RWPE1 (cell line): ENCODE results near the gene TSPAN9.
A peak's percentile ranks its signal among the peaks of the same experiment; 100 is the strongest.

ENCODE experiments used
- CTCF ChIA-PET: fragments of 350-600 bp; sonication (Branson Sonifier 250); formaldehyde crosslinking; extraction: SDS; loops from one replicate; lab custom pipeline; 2021; lab: Yijun Ruan, JAX
- POLR2A ChIA-PET: fragments of 400-600 bp; formaldehyde crosslinking; extraction: SDS; loops from one replicate; lab custom pipeline; 2020; ENCODE audit warnings: antibody characterized with exemption; ENCODE audit not compliant: low non-redundant PET; lab: Yijun Ruan, JAX
- DNase-seq: peaks from one replicate; pipeline ENCODE4 v3.0.0; 2012; ENCODE audit warnings: low spot score
- H3K27ac ChIP-seq: fragments of 450-650 bp; 2 replicates; pipeline ENCODE4 v1.5.1; 2017
- CTCF ChIP-seq: fragments of 450-650 bp; conservative IDR thresholded peaks from 2 replicates; pipeline ENCODE4 v1.5.1; 2017; ENCODE audit warnings: low read depth, mild to moderate bottlenecking

Gene TSPAN9

GRCh38 chr12:3182426-3182825 is 105.2 kb downstream of the TSPAN9 start:
- ChIA-PET POLR2A (no interaction called here), CTCF (no interaction called here)
- TF ChIP-seq CTCF = no peak
- DNase-seq = no peak
- no peak overlapping the region for H3K27ac ChIP-seq

- ChIA-PET CTCF (interaction anchor here (0.6 to 1.8 kb wide), 2 partner anchors 47 to 91 kb away, joined by 5 to 8 read pairs; no protein-coding TSS in a partner anchor), POLR2A (no interaction called here)
- DNase-seq = peak; percentile 44
- TF ChIP-seq CTCF = no peak
- H3K27ac ChIP-seq = no peak overlapping the region
Observed at GRCh38 chr12:3184485-3184884, 107.3 kb downstream of the TSPAN9 start.

GRCh38 chr12:3185260-3185870 is 108.2 kb downstream of the TSPAN9 start:
- no peak for TF ChIP-seq CTCF
- ChIA-PET CTCF (interaction anchor here (1.6 to 1.8 kb wide), 2 partner anchors 17 to 90 kb away, joined by 7 to 8 read pairs; no protein-coding TSS in a partner anchor), POLR2A (no interaction called here)
- no peak for DNase-seq
- no peak overlapping the region for H3K27ac ChIP-seq

- CTCF ChIA-PET = interaction anchor here (1.6 kb wide), 1 partner anchor 16 kb away, joined by 7 read pairs; no protein-coding TSS in a partner anchor
- DNase-seq = no peak
- POLR2A ChIA-PET = no interaction called here
- H3K27ac ChIP-seq = no peak overlapping the region
- no peak for TF ChIP-seq CTCF
Observed at GRCh38 chr12:3186546-3187215, 109.5 kb downstream of the TSPAN9 start.

GRCh38 chr12:3187846-3188770 is 110.9 kb downstream of the TSPAN9 start:
- no peak for TF ChIP-seq CTCF
- CTCF ChIA-PET = no interaction called here
- no peak overlapping the region for H3K27ac ChIP-seq
- POLR2A ChIA-PET = no interaction called here
- DNase-seq = no peak

- ChIA-PET CTCF (no interaction called here), POLR2A (no interaction called here)
- no peak overlapping the region for H3K27ac ChIP-seq
- DNase-seq = no peak
- no peak for TF ChIP-seq CTCF
Observed at GRCh38 chr12:3189282-3189681, 112.1 kb downstream of the TSPAN9 start.
